ENCODE results near the gene HS3ST3A1. TPM values are rescaled to one million over a fixed set of nuclear protein-coding genes. Genes with fewer than 3 reads are reported as not detected.

HS3ST3A1 gene
- total RNA-seq, 2 experiments from 2014 or later, result 1.0 to 1.4 TPM

GRCh38 chr17:13480877-13481276 is 120.9 kb downstream of the HS3ST3A1 start:
- Mint-ChIP-seq H3K4me3 (no peak overlapping the region), H3K4me1 (no peaks in the 10 kb centered on the region), H3K27ac (no peak overlapping the region), H3K36me3 (ENCODE audit: low read depth) (no peaks in the 10 kb centered on the region), H3K27me3 (no peaks in the 10 kb centered on the region), H3K9me3 (peaks cover 15% of the 10 kb centered on the region)
- DNase-seq, result no peak
- ChIA-PET CTCF (no interaction called here), POLR2A (no interaction called here)

- Mint-ChIP-seq H3K4me1 (no peaks in the 10 kb centered on the region), H3K4me3 (no peak overlapping the region), H3K36me3 (ENCODE audit: low read depth) (no peaks in the 10 kb centered on the region), H3K9me3 (peaks cover 13% of the 10 kb centered on the region), H3K27ac (no peak overlapping the region), H3K27me3 (no peaks in the 10 kb centered on the region)
- ChIA-PET CTCF (no interaction called here), POLR2A (no interaction called here)
- DNase-seq, result no peak
These were observed 123.4 kb downstream of the HS3ST3A1 start for GRCh38 chr17:13478326-13478830.

DNA sequence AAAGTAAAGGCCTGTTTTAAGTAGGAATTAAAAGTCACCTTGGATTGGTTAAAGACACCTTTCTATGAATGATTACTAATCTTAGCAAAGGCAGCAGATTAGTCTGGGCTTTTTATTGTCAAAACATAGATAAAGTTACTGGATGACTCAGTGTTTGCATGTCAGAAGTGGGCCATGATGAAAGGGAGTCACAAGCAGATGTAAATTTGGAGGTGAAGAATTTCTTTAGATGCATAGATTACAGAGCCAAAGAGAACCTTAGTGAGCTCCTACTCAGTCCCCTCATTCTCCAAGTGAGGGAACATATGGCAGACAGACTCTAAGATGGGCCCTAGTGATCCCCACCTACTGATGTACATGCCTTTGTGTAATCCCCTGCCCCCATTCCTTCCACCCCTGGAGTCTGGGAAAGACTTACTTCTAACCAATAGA is 124.5 kb downstream of the HS3ST3A1 start:
- ChIA-PET CTCF (no interaction called here), POLR2A (no interaction called here)
- Mint-ChIP-seq H3K4me3 (no peak overlapping the region), H3K27me3 (no peaks in the 10 kb centered on the region), H3K36me3 (ENCODE audit: low read depth) (no peaks in the 10 kb centered on the region), H3K9me3 (peaks cover 13% of the 10 kb centered on the region), H3K27ac (no peak overlapping the region), H3K4me1 (no peaks in the 10 kb centered on the region)
- no peak for DNase-seq

DNA sequence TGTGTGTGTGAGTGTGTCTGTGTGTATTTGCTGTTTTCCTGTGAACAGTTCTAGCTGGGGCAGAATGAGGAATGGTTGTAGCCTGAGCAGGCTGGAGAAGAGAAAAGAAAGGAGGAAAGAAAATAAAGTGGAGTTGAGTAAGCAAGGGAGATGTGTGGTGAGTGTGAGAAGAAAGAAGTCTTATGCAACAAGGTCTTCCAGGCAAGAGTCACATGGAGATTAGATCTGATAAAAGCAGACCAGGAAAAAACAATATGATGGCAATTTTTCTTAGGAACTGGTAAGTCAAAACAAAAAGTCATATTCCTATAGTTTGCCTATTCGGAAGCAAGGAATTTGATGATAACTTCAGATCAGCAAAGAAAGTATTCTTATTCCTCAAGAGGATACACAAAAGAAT is 125.0 kb downstream of the HS3ST3A1 start:
- ChIA-PET CTCF (no interaction called here), POLR2A (no interaction called here)
- Mint-ChIP-seq H3K36me3 (ENCODE audit: low read depth) (no peaks in the 10 kb centered on the region), H3K27me3 (no peaks in the 10 kb centered on the region), H3K27ac (no peak overlapping the region), H3K9me3 (peaks cover 13% of the 10 kb centered on the region), H3K4me1 (no peaks in the 10 kb centered on the region), H3K4me3 (no peak overlapping the region)
- no peak for DNase-seq

DNA sequence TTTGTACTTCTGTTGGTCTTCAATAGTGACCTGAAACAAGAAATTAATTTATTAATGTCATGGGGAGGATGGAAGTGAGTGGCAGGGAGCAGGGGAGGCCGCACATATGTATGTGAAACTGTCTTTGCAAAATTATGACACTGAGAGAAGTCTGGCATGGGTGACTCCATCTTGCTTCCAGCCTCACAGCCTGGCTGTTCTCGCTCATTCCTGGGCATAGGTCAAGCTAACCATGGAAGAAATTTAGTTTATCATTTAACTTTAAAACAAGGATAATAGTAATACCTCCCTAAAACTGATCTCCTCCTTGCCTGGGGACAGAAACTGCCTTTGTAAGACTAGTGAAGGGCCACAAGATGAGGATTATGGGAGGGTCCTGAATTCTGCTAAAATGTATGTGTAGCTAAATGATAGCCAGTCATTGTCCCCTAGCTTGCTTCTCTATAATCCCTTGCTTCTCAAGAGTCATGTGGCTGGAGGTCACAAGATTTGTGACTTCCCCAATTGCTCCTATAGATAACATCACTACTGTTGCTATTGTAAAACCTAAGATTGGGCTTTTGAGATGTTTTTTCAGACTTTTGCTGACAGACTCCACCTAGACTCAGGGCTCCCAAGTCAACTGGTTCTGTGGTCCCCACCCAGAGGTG is 126.0 kb downstream of the HS3ST3A1 start:
- no peak for DNase-seq
- no peak overlapping the region for H3K4me3 Mint-ChIP-seq
- H3K27me3 Mint-ChIP-seq, result no peaks in the 10 kb centered on the region
- peaks cover 9% of the 10 kb centered on the region for H3K9me3 Mint-ChIP-seq
- H3K4me1 Mint-ChIP-seq, result no peaks in the 10 kb centered on the region
- H3K27ac Mint-ChIP-seq, result no peak overlapping the region
- POLR2A ChIA-PET, result no interaction called here
- no peaks in the 10 kb centered on the region for H3K36me3 Mint-ChIP-seq (ENCODE audit: low read depth)
- CTCF ChIA-PET, result no interaction called here

- Mint-ChIP-seq H3K4me3 (no peak overlapping the region), H3K27ac (no peak overlapping the region), H3K9me3 (no peaks in the 10 kb centered on the region), H3K36me3 (ENCODE audit: low read depth) (no peaks in the 10 kb centered on the region), H3K27me3 (no peaks in the 10 kb centered on the region), H3K4me1 (no peaks in the 10 kb centered on the region)
- no peak for DNase-seq
- CTCF ChIA-PET, result no interaction called here
- POLR2A ChIA-PET, result no interaction called here
These were observed 127.5 kb downstream of the HS3ST3A1 start for GRCh38 chr17:13474073-13474800.

DNA sequence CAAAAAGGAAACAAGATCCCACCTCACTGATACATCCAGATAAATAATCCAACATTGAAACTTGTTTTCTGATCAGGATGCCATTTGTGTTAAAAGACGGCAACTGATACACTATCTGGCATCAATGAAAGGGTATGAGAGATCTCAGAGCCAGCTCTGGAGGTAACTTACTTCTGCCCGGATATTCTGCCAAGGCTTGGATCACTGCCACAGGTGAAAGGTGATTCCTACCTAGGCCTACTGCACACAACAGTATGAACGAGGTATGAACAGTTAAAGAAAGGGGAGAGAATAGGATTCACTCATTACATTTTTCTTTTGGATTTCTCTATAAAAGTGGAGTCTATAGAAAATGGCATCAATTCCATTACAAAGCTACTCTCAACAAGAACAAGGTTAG is 136.1 kb downstream of the HS3ST3A1 start:
- ChIA-PET CTCF (no interaction called here), POLR2A (no interaction called here)
- Mint-ChIP-seq H3K27ac (no peak overlapping the region), H3K4me1 (no peaks in the 10 kb centered on the region), H3K4me3 (no peak overlapping the region), H3K27me3 (no peaks in the 10 kb centered on the region), H3K36me3 (ENCODE audit: low read depth) (no peaks in the 10 kb centered on the region), H3K9me3 (no peaks in the 10 kb centered on the region)
- no peak for DNase-seq

GRCh38 chr17:13462673-13463124 is 139.0 kb downstream of the HS3ST3A1 start:
- Mint-ChIP-seq H3K36me3 (ENCODE audit: low read depth) (no peaks in the 10 kb centered on the region), H3K4me3 (no peak overlapping the region), H3K4me1 (no peaks in the 10 kb centered on the region), H3K27ac (no peak overlapping the region), H3K9me3 (no peaks in the 10 kb centered on the region), H3K27me3 (no peaks in the 10 kb centered on the region)
- no peak for DNase-seq
- POLR2A ChIA-PET, result no interaction called here
- CTCF ChIA-PET, result no interaction called here

- ChIA-PET CTCF (no interaction called here), POLR2A (no interaction called here)
- Mint-ChIP-seq H3K9me3 (no peaks in the 10 kb centered on the region), H3K36me3 (ENCODE audit: low read depth) (no peaks in the 10 kb centered on the region), H3K27ac (no peak overlapping the region), H3K27me3 (no peaks in the 10 kb centered on the region), H3K4me3 (no peak overlapping the region), H3K4me1 (no peaks in the 10 kb centered on the region)
- DNase-seq, result no peak
These were observed 139.6 kb downstream of the HS3ST3A1 start for GRCh38 chr17:13462146-13462545.

- H3K4me1 Mint-ChIP-seq, result no peaks in the 10 kb centered on the region
- no peak for DNase-seq
- POLR2A ChIA-PET, result no interaction called here
- no peak overlapping the region for H3K4me3 Mint-ChIP-seq
- no peaks in the 10 kb centered on the region for H3K9me3 Mint-ChIP-seq
- H3K36me3 Mint-ChIP-seq (ENCODE audit: low read depth), result no peaks in the 10 kb centered on the region
- CTCF ChIA-PET, result no interaction called here
- no peak overlapping the region for H3K27ac Mint-ChIP-seq
- H3K27me3 Mint-ChIP-seq, result no peaks in the 10 kb centered on the region
These were observed 141.3 kb downstream of the HS3ST3A1 start for GRCh38 chr17:13460261-13461000.

DNA sequence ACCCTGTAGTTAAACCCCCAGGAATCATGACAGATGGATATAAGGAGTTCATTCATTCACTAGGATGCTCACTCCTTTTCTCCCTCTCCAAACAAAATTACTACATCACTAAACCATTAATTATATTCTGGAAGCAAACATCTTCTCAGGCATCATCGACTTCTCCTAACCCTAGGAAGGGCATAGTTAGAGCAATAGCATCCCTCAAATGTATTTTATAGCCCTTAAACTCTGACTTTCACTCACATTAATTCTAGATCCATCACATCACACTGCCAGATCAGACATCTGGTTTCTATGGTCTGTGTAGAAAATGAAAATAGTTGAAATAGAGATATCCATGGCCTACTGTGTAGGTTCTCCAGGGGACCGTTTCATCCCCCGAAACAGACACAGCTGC is 143.9 kb downstream of the HS3ST3A1 start:
- H3K4me1 Mint-ChIP-seq, result no peaks in the 10 kb centered on the region
- no peak for DNase-seq
- ChIA-PET CTCF (no interaction called here), POLR2A (no interaction called here)
- no peaks in the 10 kb centered on the region for H3K27me3 Mint-ChIP-seq
- no peak overlapping the region for H3K4me3 Mint-ChIP-seq
- no peaks in the 10 kb centered on the region for H3K36me3 Mint-ChIP-seq (ENCODE audit: low read depth)
- H3K9me3 Mint-ChIP-seq, result no peaks in the 10 kb centered on the region
- H3K27ac Mint-ChIP-seq, result no peak overlapping the region

Data from activated CD4-positive, alpha-beta T cell treated with anti-CD3 and anti-CD28 coated beads, Interleukin-2, amount 10 ng/mL, durations not matched to agents 7 days and 5 days (primary cell).